HG03571 (cell line): ENCODE results near the gene SYNJ2.

Experiments
- ATAC-seq: cut with Tn5 transposase; IDR thresholded peaks from one replicate; pipeline ENCODE4 v1.9.1; 2021; ENCODE audit not compliant: unreplicated experiment

The SYNJ2 gene

DNA sequence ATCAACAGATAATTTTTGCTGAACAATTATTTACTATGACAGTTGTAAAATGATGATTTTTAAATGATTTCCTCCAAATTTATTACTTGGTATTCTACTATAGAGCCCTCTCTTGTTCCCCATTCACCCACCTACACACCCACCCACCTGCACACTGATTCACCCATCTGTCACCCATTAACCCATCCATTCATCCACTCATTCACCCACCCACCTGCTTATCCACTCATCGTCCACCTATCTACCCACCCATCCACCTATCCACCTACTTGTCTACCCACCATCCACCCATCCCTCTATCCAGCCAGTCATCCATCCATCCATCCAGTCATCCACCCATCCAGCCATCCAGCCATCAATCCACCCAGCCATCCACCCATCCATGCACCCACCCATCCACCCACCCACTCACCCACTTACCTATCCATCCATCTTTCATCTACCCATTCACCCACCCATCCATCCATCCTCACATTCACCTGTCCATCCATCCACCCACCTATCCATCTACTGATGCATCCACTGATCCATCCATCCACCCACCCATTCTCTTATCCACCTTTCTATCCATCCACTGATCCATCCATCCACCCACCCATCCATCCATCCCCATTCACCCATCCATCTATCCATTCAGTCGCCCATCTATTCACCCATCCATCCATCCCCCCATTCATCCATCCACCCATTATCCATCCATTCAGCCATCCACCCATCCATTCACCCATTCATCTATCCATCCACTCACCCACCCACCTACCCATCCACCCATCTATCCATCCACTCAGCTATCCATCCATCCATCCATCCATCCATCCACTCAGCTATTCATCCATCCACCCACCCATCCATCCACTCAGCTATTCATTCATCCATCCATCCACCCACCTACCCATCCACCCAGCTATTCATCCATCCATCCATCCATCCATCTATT, 72.0 kb downstream of the SYNJ2 start:
- ATAC-seq = no peak

DNA sequence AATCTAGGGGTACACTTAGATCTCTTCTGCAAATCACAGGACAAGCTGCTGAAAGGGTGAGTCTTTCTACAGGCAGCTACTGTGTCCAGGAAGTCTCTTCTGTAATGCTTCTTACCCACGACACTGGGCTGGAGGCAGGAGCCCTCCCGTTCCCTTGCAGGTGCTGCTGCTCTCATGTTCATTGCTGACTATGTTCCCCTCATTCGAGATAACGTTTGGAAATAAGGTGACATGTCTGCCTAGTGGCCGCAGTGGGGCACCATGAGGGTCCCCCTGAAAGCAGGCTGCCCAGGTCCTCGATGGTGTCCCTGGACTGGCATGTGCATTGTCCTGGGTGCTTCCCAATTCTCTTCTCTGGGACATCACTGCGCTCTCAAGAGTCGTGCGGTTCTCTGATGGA, 74.7 kb downstream of the SYNJ2 start:
- ATAC-seq = no peak

DNA sequence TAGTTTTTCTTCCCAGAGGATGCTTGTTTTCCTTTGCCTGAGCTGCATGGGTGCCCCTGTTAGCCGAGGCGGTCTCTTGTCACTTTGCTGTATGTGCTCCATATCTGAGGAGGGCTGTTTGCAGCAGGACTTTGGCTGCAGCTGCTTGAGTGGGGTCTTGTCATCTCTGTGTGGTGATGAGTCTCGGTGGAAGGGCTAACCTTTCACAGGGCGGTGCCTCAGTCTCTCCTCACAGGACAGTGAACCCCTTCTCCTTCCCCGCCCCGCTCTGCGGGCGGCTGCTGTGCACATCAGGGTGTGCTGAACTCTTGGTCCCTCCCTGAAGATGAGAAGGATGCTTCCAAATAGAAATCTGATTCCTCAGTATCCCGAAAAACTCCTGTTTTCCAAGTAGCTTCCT, 75.1 kb downstream of the SYNJ2 start:
- ATAC-seq = no peak

DNA sequence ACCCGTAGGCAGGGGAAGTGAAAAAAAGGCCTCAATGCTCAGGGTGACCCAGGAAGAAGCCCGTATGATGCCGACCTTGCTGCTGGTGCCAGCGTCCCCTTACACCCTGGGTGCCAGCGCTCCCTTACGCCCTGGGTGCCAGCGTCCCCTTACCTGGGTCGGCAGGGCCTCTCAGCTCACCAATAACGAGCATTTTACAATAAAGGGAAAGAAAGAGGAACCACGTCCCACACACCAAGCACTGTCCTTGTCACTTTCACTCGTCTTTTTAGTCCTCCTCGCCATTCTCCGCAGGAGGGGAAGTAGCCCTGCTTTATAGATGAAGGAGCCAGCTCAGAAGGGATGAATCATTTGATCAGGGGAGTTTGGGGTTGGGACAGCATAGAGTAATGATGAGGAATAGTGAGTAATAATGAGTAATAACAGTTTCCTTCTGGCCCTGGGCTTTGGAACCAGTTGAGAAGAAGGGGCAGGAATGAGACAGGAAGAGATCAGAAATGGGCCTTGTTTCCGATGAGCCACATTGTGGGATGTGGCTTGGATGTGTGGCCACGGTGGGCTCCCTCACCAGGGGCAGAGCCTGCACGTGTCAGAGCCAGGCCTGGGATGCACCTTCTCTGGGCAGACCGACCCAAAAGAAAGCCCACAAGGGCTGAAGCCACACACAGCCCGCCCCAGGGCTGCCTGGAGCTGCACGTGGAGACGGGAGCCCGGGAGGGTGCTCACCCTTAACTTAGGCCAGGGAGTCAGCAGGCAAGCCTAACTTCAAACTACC, 75.7 kb downstream of the SYNJ2 start:
- no peak for ATAC-seq

DNA sequence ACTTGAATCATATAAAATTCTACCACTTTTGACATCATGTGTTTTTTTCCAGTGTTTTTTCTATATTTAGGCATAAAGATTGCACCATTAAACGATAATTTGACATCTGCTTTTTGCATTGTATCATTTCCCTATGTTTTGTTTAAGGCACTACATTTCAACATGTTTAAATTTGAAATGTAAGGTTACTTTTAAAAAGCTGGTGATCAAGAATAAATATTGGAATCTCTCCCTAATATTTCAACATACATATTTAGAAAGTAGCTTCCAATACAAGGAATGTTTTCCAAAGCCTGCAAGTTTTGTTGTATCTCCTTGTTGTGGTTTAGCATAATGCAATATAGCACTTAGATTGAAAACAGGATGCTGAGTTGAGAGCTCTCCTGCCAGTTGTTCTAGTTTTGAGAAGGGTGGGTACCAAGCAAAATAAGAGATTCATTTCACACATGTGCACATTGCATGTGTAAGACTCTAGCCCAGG, 76.5 kb downstream of the SYNJ2 start:
- ATAC-seq = no peak

DNA sequence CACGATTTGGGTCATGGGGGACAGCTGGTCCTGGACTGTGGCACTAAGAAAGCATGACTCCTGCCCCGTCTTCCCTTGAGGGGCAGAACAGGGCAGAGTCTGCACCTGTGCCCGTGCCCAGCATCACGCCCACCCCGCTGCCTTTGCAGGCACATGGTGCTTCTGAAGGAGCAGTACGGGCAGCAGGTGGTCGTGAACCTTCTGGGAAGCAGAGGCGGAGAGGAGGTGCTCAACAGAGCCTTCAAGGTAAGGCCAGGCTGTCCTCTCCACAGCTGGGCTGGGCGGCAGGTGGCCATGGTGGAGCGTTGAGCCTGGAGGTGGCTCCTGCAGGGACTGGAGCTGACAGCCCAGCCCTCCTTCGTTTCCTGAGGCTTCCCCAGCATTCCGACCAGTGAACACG, 77.4 kb downstream of the SYNJ2 start:
- ATAC-seq = no peak

DNA sequence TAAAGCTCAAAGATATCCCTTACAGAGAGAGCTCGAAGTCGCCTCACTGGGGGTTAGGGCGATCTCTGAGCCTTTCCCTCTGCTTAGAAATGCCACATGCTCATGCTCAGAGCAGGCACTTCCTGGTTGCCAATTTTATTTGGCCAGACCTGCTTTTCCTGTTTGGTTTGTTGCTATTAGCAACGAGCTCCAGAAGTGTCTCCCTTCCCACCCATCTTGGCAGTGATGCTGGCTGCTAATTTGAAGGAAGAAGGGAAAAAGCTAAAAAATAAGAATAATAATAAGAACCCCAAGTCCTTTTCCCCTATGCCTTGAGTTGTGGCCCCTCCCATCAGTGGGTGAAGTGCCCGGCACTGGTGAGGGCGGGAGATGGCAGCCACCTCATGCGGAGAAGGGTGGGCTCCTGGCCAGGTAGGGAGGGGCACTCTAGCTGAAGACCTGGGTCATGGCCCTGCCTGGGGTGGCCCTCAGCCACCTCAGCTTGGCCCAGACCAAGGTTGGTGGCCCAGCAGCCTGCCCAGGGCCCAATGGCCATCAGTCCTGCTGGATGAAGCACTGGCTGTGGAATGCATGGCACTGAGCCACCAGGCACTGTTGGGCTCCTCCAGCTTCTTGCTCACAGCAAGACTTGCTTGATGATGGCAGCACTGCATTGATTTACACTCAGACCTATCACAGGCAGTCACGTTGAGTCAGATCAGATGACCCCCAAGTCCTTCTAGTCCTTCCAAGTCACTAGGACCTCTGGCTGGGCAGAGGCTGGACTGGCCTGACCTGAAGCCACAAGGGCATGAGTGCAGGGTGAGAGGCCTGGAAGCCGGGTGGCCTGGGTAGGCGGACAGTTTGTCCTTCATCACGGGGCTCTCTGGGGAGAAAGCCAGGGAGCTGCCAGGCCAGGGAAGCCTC, 79.0 kb downstream of the SYNJ2 start:
- no peak for ATAC-seq

DNA sequence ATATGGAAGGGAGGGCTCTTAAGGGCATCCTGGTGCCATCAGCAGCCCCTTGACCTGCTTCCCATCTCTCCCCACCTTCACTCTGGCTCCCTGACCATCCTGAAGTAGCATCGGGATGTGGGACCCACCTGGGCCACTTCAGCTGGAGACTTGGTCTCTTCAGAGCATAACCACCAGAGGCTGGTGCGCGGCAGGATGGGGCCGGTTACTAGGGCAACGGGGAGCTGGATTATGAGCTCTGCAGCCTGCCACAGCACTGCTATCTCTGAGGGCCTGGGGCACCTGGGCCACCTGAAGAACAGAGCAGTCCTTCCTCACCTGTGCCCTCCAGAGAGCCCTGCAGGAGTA, 79.7 kb downstream of the SYNJ2 start:
- ATAC-seq = no peak

DNA sequence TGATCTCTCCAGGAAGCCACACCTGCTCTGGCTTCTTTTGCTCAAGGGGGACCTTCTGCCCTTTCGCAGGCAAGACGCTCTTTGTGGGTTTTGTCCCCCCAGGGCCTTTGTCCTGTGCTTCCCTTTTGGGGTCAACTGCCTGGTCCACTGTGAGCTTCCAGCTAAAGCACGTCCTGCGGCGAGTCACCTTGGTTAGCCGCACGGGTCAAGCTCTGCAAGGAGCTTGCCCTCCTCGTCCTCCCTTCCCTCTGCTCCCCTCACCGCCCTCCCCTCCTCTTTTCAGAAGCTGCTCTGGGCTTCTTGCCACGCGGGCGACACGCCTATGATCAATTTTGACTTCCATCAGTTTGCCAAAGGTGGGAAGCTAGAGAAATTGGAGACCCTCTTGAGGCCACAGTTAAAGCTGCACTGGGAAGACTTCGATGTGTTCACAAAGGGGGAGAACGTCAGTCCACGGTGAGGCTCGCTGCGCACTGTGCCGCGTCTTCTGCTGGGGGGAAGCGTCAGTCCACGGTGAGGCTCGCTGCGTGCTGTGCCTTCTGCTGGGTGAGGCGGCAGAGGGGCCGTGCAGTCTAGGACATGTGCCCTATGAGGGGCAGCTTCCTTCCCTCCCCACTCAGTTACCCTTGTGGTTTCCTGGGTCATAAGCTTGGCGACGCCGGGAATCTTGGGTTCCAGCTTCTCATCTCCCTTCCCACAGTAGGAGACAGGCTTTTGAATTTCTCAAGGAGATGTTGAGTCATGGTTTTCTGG, 80.2 kb downstream of the SYNJ2 start:
- ATAC-seq = no peak

DNA sequence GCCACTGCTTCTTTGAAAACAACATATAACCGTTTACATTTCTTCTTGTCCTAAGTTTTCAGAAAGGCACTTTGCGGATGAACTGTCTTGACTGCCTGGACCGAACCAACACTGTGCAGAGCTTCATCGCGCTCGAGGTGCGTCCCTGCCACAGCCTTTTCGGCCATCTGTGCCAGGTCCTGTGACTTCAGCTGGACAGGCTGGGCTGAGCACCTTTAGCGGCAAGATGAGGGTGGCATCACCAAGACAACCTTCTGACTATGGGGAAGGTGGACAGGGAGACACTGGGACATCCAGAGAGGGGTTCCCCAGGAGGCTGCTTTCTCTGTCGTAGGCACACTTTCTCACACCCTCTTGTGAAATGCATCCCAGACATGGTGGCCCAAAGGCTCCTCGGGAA, 82.1 kb downstream of the SYNJ2 start:
- no peak for ATAC-seq

DNA sequence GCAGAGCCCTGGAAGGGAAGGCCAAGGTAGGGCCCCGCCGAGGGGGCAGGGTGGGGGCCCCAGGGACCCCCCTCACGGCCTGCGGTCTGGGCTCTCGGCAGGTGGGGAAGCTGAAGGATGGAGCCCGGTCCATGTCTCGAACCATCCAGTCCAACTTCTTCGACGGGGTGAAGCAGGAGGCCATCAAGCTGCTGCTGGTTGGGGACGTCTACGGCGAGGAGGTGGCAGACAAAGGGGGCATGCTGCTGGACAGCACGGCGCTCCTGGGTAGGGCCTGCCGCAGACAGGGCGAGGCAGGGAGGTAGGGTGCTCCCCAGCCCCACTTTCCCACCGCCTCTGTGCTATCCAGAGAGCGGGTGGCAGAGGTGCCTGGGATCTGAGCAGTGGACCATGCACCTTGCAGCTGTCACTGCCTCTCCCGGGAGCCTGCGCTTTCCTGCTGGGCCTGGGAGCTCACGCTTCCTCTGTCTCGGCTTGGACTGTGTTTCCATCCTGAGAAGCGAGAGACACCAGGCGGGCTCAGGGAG, 83.1 kb downstream of the SYNJ2 start:
- ATAC-seq = no peak

DNA sequence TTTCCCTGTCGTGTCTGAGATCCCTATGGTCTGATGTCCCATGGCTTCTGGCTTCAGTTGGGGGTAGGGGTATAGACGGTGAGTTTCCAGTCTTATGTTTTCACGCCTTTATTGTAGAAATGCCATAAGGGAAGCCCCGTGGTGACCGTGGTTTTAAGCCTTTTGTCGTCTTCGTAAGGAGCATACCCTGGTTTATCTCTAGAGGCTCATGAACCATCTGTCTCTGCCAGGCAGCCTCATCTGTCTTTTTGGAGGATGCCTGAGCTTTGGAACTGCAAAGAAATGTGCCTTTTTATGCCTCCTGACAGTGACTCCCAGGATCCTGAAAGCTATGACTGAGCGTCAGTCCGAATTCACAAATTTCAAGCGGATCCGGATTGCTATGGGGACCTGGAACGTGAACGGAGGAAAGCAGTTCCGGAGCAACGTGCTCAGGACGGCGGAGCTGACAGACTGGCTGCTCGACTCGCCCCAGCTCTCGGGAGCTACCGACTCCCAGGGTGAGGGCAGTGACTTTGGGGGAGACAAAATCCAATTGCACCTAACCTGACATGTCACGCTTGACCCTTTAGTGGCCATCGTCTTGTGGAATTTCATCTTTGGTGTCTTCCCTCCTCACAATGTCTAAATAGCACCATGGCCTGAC, 84.6 kb downstream of the SYNJ2 start:
- no peak for ATAC-seq

DNA sequence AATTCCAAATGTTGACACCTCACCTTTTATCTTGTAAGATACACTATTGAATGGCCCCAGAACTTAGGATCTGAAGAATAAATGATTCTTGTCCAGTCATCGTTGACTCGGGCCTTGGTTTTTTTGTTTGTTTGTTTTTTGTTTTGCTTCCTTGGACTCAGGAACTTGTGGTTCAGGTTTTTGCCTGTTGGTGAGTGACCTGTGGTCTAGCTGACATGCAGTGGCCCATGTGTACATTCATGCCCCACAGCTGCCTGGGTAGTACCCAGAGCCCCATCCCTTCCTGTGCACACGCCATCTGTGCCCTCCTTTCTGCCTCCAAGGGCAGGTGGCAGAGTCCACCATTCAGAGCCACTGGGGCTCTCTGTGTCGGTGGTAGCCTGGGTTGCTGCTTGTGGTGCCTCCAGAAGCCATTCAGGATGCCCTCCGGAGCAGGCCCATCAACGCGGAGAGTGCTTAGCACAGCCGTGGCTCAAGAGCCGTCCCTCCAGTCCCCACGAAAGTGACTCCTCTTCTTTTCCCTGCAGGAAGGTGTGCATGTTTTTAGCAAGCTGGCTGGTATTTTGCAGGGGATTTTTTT, 85.9 kb downstream of the SYNJ2 start:
- no peak for ATAC-seq

DNA sequence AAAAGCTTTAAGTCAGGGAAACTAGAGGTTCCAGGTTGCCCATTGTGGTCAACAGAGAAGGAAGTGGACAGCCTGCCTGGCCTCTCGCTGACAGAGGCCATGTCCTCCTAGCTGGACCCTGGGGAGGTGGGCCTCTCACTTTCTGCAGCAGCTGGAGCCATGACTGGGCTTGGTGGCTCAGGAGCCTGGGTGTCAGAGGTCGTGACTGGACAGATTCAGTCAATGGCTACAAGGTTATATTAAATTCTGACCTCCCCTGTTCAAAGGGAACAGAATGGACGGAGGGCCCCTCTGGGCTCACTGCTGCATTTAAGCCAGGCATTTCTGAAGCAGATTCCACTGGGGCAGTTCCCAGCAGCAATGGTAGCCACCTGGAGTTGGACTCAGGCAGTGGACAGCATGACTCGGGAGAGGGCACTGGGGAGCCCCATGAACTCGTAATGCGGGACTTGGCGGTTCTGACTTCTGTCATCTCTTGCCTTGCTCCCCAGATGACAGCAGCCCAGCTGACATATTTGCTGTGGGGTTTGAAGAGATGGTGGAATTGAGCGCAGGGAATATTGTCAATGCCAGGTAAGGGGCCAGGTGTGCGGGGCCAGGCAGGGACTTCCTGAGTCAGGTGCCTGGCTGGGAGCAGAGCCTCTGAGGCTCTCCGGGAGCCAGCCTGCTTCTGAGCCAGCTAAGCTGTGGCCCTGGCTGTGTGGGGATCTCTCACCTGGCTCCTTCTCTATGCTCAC, 86.7 kb downstream of the SYNJ2 start:
- ATAC-seq = no peak

DNA sequence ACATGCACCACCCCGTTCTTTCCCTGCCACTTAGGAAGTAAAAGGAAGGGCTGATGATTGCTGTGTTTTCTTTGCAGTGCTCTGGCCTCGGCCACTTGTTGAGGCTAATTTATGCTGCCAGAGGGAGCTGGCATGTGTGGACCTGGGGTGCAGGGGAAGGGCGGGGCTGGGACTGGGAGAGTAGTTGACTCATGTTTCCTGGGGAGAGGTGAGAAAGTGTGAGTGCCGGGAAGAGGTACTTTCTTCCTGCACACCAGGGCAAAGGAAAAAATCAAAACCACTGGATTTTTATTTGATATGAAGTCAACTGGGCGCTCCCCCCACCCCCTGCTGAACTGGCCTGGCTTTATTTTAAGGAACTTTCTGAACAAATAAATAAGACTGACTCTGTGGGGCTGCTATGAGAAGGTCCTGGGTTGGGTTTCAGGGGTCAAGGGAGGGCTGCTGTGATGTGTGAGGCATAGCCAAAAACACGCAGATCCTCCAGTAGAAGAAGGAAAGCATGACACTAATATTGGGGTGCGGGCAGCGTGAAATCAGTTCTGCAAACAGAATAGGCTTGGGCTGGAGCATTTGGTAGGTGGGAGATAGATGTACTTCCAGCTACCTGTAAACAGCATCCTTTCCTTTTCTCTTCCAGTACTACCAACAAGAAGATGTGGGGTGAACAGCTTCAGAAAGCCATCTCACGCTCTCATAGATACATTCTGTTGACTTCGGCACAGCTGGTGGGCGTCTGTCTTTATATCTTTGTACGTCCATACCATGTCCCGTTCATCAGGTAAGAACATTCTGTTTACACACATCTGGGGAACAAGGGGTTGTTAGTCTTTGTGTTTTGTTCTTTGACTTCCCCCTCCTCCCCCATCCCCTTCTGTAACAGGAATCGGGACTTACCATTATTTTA, 87.5 kb downstream of the SYNJ2 start:
- no peak for ATAC-seq

DNA sequence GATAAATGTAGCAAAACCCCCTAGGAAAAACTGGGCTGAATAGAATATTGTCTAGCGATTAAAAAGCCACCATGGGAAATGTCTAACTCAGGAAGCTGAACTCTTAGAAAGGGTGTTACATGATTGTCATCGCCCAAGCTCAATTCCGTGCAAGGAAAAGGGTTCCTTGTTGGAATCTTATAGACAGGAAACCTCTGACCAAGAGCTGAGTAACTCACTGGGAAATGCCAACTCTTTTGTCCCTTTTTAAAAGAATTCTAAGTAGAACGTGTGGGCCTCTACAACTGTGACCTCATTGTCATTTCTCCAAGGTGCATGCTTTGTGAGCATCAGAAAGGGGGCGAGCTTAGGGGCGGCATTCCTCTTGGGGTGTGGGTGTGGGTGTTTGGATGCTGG, 88.1 kb downstream of the SYNJ2 start:
- no peak for ATAC-seq

DNA sequence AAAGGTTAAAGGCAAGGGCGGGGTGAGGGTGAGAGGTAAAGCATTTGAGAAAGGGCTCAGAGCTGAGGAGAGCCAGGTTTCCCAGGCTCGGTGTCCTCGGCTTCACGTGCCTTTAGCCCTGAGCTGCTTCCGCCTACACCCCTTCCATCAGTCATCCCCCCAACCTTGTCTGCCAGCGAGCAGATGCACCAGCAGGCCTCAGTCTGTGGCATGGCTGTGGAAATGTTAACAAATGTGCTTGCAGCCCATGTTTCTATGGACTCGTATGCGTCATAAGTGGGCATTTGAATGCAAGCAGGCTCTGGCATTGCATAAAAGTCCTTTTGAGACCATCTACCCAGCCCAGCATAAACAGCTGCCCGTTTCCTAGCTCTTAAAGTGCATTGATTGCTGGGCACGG, 88.8 kb downstream of the SYNJ2 start:
- ATAC-seq = no peak
